HG02885 (cell line): ENCODE measurements around the gene IL17RB.

Source experiments
- ATAC-seq: cut with Tn5 transposase; IDR thresholded peaks from one replicate; pipeline ENCODE4 v1.9.1; 2021; ENCODE audit warnings: mild to moderate bottlenecking; ENCODE audit not compliant: unreplicated experiment, poor library complexity

The IL17RB gene

DNA sequence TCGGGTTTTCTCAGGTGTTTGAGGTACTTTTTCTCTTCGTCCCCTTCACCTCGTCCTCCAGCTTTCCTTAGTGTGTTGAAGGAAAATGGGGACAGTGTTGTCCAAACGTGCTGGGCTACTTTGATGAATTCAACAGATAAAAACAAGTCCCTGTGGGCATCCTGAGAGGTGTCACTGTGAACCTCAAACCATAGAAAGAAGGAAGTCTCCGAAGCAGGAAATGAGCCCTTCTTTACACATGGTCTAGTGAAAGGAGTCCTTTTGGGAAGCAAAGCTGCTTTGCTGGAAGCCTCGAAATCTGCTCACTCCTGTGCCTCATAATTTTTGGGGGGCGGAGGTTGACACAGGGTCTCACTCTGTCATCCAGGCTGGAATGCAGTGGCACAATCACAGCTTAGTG lies 10.6 kb downstream of the IL17RB start:
- ATAC-seq = no peak

DNA sequence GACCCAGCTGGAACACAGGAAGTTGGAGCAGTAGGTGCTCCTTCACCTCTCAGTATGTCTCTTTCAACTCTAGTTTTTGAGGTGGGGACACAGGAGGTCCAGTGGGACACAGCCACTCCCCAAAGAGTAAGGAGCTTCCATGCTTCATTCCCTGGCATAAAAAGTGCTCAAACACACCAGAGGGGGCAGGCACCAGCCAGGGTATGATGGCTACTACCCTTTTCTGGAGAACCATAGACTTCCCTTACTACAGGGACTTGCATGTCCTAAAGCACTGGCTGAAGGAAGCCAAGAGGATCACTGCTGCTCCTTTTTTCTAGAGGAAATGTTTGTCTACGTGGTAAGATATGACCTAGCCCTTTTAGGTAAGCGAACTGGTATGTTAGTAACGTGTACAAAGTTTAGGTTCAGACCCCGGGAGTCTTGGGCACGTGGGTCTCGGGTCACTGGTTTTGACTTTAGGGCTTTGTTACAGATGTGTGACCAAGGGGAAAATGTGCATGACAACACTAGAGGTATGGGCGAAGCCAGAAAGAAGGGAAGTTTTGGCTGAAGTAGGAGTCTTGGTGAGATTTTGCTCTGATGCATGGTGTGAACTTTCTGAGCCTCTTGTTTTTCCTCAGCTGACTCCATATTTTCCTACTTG lies 11.9 kb downstream of the IL17RB start:
- ATAC-seq = no peak

DNA sequence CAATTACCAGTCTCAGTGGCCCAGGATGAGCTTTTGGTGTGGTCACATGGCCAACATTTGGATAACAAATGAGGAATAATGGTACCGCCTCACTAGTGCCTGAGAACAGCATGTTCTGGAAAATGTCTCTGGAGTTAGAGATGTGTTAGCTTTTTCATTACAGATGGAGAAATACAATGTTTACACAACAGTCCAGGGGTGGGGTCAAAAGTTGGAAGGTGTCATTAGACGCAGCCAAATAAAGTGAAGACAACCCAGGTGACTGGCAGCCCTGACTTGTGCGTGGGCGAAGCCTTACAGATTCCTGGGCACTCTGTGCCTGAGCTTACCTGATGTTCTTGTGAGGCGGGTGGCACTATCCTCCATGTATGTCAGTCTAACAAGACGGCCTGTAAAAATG lies 12.8 kb downstream of the IL17RB start:
- ATAC-seq = no peak

DNA sequence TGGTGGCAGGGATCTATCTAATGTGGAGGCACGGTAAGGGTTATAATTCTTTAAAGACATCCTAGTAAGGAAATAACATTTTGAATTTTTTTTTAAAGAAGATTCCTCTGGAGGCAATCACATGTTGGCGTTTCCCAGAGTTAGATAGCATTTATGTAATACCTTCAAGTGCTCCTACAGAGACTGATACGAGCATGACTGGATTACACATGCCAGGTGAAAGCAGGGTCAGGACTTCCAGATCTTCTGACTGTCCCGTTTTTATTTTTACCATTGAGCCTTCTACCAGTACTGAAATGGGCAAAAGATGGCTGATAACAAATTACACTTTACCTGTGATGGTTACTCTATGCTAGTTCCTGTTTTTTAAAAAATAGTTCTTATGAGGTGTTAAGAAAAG lies 13.8 kb downstream of the IL17RB start:
- ATAC-seq = no peak

DNA sequence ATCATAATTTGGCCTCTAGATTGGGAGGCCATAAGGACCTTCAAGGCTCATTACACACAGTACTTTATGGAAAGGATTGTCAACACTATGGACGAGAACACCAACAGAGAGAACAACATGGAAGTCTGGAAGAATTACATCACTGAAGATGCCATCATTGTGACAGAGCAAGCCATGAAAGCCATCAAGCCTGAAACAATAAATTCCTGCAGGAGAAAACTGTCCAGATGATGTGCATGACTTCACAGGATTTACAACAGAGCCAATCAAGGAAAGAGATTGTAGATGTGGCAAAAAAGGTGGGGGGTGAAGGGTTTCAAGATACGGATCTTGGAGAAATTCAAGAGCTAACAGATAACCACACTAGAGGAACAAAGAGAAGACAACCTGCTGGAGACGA lies 15.9 kb downstream of the IL17RB start:
- ATAC-seq = no peak

DNA sequence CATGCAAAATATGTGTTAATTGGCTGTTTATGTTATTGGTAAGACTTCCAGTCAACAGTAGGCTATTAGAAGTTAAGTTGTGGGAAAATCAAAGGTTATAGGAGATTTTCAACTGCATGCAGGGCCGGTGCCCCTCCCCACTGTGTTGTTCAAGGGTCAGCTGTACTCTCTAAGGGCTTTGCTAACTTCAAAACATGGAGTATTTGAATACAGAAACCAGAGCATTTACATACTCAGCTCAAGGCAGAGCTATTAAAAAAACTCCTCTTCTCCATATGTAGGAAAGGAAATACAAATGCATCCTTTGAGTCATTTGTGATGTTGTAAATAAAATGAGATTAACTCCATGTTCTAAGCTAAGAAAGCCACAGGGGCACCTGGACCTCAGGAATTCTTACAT lies 16.8 kb downstream of the IL17RB start:
- no peak for ATAC-seq

DNA sequence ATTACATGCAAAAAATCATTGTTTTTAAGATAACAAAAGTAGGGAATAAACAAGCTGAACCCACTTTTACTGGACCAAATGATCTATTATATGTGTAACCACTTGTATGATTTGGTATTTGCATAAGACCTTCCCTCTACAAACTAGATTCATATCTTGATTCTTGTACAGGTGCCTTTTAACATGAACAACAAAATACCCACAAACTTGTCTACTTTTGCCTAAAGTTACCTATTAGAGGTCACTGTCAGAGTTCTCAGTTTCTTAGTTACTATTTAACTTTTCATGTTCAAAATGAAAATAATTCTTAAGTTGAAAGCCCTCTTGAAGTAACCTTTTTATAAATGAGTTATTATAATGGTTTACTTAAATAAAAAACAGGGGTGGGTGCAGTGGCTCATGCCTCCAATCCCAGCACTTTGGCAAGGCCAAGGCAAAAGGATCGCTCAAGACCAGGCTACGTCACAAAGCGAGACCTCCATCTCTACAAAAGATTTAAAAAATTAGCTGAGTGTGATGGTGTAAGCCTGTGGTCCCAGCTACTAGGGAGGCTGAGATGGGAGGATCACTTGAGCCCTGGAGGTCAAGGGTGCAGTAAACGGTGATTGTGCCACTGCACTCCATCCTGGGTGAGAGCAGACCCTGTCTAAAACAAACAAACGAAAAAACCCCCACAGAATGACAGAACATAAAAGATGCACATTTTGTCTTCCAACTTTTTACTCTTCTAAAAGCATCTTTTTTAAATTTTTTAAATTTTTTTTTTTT lies 19.5 kb downstream of the IL17RB start:
- ATAC-seq = no peak

DNA sequence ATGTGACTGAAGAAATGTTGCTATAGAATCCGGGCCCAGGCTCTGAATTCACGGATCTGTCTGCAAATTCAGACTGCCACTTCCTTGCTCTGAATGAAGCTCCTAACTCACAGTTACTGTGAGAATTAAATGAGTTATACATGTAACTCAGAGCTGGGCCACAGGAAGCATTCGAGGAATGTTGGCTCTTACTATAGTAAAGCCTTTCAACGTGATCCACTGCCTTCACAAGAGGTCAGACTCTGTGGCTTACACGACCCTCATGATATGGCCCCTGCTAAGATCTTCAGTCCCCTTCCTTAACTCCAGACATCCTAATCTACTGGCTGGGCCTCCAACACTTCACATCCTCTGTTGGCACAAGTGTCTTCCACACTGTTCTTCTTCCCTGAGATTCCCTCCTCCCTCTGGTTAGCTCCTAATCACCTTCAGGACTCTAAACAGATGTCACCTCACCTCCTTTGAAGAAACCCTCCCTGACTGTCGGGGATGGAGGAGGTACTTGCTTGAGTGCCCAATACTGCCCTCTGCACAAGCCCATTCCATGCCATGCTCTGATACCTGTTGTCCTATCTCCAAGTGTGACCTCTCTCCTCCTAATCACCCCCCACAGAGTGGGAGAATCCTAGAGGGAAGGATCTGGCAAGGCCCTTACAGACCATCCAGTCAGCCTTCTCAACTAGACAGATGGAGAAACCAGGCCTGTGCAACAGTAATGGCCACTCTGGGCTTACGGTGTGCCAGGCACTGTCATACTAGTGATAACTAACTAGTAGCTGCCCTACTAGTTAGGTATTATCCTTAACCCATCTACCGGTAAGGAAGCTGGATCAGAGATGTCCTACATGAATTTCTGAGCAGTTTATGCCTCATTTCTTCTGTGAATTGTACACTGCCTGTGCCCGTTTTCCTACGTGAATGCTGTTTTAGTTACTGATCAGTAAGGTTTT lies 34.3 kb downstream of the IL17RB start:
- no peak for ATAC-seq

DNA sequence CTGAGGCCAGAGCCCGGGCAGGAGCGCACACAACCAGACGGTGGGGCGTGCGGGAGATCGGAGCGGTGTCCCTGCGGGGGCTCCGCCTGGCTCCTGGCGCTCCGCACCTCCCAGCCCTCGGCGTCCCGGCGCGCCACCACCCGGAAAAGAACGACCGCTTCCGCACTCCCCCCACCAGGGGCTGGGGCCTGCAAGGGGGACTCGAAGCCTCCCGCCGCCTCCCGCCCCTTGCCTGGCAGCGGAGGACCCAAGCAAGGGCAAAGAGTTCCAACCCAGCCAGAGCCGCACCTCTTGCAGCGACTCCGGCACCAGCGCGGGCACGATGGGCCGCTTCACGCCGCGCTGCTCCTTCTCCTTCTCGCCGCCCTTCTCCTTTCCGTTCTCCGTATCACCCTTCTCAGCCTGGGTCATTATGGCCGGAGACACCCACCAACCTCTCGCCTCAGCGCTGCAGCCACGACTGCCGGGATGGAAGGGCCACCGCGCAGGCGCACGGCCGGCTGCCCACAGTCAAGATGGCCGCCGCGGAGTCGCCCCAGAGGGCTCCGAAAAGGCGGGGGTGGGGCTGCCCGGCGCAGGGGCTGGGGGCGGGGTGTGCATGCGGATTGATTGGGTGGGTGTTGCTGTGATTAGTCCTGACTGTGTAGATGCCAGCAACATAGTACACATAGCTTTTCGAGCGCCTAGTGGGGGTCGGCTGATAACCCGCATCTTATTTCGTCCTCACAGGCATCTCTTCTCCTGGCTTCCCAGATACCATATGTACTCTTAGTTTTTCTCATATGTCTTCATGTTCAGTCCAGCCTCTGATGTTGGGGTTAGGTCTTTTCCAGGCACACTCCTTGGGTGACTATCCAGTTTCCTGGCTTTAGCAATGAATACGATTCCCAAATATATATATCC lies 35.6 kb downstream of the IL17RB start, which contains the start of gene ACTR8:
Gene ACTR8 (minus strand): TSS at position 462 of the 903 bp plus-strand sequence. CDS start 51 bp downstream, at position 411.
- peak; percentile 86 for ATAC-seq

DNA sequence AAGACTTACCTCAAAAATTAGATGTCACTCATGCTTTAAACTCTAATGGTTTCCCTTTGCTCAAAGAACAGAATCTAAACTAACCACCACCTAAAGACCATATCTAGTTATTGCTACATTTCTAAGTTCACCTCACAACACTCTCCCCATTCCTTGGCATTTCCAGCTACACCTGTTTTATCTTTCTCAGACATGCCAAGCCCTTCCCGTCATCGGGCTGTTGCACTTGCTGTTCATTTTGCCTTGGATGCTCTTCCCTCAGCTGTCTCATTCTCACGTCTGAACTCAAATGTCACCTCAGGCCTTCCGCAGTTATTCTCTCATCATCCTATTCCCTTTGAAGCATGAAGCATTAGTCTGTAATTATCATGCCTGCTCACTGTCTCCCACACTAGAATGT lies 36.6 kb downstream of the IL17RB start:
- no peak for ATAC-seq

DNA sequence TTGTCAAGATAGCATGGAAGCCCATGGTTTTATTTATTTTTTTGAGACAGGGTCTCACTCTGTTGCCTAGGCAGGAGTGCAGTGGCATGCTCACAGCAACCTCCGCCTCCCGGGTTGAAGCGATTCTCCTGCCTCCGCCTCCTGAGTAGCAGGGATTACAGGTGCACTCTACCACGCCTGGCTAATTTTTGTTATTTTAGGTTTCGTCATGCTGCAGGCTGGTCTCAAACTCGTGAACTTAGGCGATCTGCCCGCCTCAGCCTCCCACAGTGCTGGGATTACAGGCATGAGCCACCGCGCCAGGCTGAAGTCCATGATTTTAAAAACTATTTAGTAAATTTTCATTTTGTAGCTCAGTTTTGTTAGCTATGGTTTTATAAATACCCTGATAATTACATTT lies 38.3 kb downstream of the IL17RB start:
- ATAC-seq = no peak

DNA sequence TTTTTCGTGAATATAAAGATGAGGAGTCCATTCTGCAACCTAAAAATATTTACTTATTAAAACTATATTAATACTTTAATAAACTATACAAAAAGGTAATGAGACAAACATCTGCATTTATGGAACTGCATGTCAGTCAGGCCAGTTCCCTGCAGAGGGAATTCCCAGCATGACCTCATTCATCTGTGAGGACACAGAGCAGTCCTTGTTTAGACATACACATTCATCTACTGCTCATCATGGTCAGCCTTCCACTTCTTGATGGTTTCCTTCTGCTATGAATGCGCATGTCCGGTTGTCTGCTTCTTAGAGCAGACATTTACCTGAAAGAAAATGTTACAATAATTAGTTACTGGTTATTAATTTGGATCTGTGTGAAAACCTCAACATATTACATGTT lies 38.9 kb downstream of the IL17RB start:
- ATAC-seq = no peak

DNA sequence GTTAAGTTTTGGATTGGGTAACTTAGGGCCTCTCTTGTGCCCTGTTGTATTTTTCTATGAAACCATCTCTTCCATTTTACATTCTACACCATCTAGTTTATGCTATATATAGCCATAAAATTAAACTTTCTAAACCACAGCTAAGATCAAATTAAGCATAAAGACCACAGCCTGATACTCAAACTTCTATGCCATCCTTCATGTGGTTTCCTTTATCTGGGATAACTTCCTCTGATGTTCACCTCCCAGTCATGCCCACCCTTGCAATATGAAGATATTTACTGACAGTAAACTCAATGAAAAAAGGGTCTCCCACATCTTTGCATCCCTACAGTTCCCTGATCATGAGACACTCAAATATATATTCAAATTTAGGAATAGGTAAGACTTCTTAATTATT lies 41.1 kb downstream of the IL17RB start:
- ATAC-seq = no peak

DNA sequence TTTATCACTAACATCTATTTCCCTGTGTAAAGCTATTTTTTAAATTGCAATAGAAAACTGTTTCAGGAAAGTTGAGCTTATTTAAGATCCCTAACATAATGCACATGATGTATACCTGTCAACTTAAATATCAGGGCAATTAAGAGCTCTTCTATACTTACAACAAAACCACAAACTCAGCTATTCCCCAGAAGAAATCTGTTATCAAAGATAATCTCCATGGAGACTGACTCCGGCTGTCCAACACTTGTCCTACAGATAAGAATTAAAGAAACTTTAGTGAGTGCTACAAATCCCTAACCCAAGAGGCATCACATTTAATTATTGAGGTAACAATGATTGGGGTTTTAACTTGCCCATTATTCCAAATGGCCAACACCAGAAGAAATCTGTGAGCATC lies 41.9 kb downstream of the IL17RB start:
- no peak for ATAC-seq

DNA sequence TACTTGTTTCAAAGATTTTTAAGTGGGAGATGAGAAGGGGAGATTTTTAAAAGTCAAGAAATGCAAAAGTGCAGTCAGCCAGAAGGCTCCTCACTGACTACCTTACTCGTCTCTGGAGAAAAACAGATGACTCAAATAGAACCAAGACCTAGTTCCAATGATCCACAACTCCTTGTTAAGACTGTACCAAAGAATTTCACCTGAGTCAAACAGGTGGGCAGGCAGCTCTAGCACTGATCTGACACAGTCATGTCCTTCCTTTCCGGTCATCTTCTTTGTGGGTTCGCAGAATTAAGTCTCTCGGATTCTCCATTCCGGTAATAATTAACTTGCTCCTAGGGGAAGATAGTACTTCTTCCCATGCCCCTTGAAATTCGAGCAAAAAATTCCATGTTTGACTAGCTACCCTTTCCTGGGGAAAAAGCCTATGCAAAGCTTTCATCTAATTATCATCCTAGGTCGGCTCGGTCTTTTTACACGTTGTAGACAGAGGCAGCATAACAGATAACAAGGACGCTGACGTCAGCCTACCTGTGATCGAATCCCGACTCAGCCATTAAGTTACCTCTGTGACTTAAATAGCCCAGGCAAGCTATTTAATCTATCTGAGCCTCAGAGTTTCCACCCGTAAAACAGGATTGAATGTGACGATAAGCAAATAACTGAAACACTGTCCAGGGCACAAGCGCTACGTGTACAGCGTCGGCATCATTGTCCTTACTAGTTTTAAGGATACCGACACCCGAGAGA lies 44.5 kb downstream of the IL17RB start:
- no peak for ATAC-seq

DNA sequence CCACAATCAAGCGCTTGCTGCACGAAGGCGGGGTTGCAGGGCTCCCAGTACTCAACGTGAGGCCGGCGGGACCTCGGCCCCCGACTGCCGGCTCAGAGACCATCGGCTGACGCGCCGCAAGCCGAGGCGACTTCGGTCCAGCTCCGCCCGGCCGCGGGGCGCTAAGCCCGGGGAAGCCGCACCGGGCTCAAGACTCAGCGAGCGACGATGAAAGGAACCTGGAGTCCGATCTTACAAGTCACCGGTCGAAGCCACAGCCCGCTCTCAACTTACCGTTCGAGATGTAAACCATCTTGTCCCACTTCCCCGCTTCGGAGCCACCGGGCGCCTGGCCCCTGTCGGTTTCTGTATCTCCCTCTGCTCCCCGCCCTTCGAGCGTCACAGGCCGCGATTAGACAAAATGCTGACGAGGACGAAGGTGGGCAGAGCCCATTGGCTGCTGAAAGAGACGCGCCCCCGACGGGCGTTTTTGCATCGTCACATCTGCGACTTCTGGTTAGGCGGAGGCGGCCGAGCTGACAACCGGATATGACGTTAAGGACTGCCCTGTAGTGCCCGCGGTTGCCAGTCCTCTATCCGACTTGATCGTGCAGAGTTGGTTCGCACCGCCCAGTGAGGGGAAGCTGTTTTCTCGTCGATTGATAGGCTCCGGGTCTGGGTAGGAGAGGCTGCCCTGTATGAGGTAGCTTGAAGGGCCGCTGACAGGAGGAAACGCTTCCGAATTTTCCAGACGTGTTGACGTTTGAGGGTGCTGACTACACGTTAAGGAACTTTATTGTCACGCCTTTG lies 45.3 kb downstream of the IL17RB start, which contains the start of gene SELENOK:
Gene SELENOK (minus strand): TSS at position 363 of the 789 bp plus-strand sequence.
- peak; percentile 96 for ATAC-seq

DNA sequence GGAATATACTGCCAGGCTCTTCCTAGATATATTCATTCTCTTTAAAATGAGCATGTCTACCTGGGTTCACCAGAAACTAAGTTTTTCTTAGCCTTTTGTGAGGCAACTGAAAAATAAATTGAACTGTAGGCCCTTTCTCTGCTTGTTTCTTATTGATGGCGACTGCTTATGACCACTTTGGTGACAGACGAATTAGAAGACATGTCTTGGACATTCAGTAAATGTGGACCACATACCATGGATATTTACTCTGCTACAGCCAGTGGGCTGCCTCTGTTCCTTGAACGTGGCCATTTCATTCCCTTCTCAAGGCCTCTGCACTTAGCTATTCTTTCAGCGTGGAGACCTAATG lies 45.9 kb downstream of the IL17RB start:
- ATAC-seq = no peak

DNA sequence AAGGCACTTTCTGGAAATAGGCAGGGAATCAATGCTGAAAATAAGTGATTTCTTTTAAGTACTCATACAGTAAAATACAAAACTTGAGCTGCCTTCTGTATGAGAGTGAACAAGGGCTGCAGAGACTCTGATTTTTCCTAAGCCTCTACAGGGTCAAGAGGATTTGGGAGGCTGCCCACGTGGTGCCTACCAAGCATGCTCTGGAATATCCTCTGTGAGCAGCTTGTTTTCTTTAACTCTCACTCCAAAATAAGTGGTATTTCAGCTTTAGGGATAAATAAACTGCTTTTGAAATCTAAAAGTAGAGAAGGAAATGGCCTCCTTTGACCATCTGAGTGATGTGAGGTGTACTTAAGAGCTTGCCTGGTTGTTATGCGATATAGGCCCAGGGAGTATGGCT lies 53.4 kb downstream of the IL17RB start:
- ATAC-seq = no peak
